HUES64 (cell line): Measurements from ENCODE around the gene TOLLIP.
"Not testable (repeated sequence)": the region's sequence is repeated elsewhere in the genome, so short reads cannot be mapped to it uniquely, and the experiment has no call there.

ENCODE experiments used
- H3K27ac ChIP-seq: 2 replicates; pipeline ENCODE4 v1.7.0; 2013; ENCODE audit warnings: low read depth, low read length, inconsistent platforms
- H3K27me3 ChIP-seq: 2 replicates; pipeline ENCODE4 v1.6.1; 2013; ENCODE audit warnings: mild to moderate bottlenecking, low read length; ENCODE audit not compliant: insufficient read depth
- H3K36me3 ChIP-seq: 2 replicates; pipeline ENCODE4 v1.6.1; 2013; ENCODE audit warnings: mild to moderate bottlenecking, low read length; ENCODE audit not compliant: insufficient read depth
- H3K4me1 ChIP-seq: 2 replicates; pipeline ENCODE4 v1.6.1; 2013; ENCODE audit warnings: mild to moderate bottlenecking, low read length, moderate library complexity; ENCODE audit not compliant: insufficient read depth
- H3K4me3 ChIP-seq: 2 replicates; pipeline ENCODE4 v1.5.1; 2013; ENCODE audit warnings: mild to moderate bottlenecking, low read length, moderate library complexity
- H3K9ac ChIP-seq: 2 replicates; pipeline ENCODE4 v1.6.1; 2013; ENCODE audit warnings: mild to moderate bottlenecking, low read depth, low read length
- H3K9me3 ChIP-seq: 2 replicates; pipeline ENCODE4 v1.6.1; 2013; ENCODE audit warnings: low read depth, low read length; ENCODE audit not compliant: insufficient read depth
- WGBS: fragments of 150-250, 120-280 bp; methylation state at CpG from one replicate; pipeline ENCODE4 v1.1.7; 2013; ENCODE audit warnings: missing lambda C conversion rate; 5-methylcytosine and 5-hydroxymethylcytosine counted together

Gene TOLLIP

GRCh38 chr11:1266976-1267375 lies 42.5 kb downstream of the TOLLIP start:
- WGBS, result 82% methylated on average over 2 of the region's 2 CpGs
- H3K36me3 ChIP-seq, H3K27ac ChIP-seq, H3K4me3 ChIP-seq, H3K9ac ChIP-seq, H3K27me3 ChIP-seq, H3K9me3 ChIP-seq, H3K4me1 ChIP-seq: not testable (repeated sequence)

DNA sequence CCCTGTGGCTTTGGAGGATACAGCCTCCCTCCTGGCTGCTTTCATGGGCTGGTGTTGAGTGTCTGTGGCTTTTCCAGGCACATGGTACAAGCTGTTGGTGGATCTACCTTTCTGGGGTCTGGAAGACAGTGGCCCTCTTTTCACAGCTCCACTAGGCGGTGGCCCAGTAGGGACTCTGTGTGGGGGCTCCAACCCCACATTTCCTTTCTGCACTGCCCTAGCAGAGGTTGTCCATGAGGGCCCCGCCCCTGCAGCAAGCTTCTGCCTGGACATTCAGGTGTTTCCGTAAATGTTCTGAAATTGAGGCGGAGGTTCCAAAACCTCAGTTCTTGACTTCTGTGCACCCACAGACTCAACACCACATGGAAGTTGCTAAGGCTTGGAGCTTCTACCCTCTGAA lies 44.0 kb downstream of the TOLLIP start:
- H3K27ac ChIP-seq, H3K9me3 ChIP-seq, H3K36me3 ChIP-seq, H3K4me1 ChIP-seq, H3K27me3 ChIP-seq, H3K4me3 ChIP-seq, H3K9ac ChIP-seq: not testable (repeated sequence)
- WGBS, result 90% methylated on average over 4 of the region's 4 CpGs

DNA sequence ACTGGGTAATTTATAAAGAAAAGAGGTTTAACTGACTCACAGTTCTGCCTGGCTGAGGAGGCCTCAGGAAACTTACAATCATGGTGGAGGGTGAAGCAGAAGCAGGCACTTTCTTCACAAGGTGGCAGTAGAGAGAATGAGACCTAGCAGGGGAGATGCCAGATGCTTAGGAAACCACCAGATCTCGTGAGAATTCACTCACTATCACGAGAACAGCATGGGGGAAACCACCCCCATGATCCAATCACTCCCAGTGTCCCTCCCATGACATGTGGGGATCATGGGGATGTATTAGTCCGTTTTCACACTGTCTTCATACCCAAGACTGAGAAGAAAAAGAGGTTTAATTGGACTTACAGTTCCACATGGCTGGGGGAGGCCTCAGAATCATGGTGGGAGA lies 45.0 kb downstream of the TOLLIP start:
- not testable (repeated sequence) for H3K9me3 ChIP-seq, H3K4me3 ChIP-seq, H3K27ac ChIP-seq, H3K36me3 ChIP-seq, H3K4me1 ChIP-seq, H3K27me3 ChIP-seq, H3K9ac ChIP-seq
- WGBS, result 53% methylated on average over 3 of the region's 3 CpGs

DNA sequence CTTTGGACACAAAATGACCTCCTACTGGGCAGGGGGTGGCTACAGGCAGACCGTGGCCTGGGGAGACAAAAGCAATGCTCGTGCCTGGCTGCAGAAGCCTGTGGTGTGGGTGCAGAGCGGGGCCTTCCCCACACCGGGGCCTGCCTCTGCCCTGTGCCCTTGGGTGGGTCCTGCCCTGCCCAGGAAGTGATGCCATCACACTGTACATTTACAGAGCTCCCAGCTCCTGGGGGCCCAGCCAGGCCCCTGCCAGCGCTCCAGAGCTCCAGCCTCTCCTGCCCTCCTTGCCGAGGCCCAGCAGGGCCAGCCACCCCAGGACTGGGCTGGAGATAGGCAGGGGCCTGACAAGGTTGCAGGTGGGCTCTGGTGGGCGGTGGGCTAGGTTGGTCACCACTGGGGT lies 46.4 kb downstream of the TOLLIP start:
- Histone ChIP-seq H3K9ac (no peak overlapping the region), H3K4me3 (peak overlapping the region; percentile 55), H3K4me1 (0 out of 2 replicates have a peak, but pooled peaks cover 3% of the 10 kb centered on the region), H3K27me3 (no peaks in the 10 kb centered on the region), H3K9me3 (peaks cover 6% of the 10 kb centered on the region; the same call in 1 of the 2 replicates), H3K27ac (no peak overlapping the region), H3K36me3 (no peaks in the 10 kb centered on the region)
- 59% methylated on average over 7 of the region's 7 CpGs for WGBS

- H3K36me3 ChIP-seq, result no peaks in the 10 kb centered on the region
- H3K27ac ChIP-seq, result peak overlapping the region; percentile 58; the same call in 1 of the 2 replicates
- H3K27me3 ChIP-seq, result no peaks in the 10 kb centered on the region
- 26% methylated on average over 31 of the region's 31 CpGs for WGBS
- peak overlapping the region; percentile 55 for H3K4me3 ChIP-seq
- peaks cover 5% of the 10 kb centered on the region; the same call in 1 of the 2 replicates for H3K9me3 ChIP-seq
- peak overlapping the region; percentile 64 for H3K9ac ChIP-seq
- 0 out of 2 replicates have a peak, but pooled peaks cover 3% of the 10 kb centered on the region for H3K4me1 ChIP-seq
These were observed 47.0 kb downstream of the TOLLIP start for GRCh38 chr11:1262172-1263006.

DNA sequence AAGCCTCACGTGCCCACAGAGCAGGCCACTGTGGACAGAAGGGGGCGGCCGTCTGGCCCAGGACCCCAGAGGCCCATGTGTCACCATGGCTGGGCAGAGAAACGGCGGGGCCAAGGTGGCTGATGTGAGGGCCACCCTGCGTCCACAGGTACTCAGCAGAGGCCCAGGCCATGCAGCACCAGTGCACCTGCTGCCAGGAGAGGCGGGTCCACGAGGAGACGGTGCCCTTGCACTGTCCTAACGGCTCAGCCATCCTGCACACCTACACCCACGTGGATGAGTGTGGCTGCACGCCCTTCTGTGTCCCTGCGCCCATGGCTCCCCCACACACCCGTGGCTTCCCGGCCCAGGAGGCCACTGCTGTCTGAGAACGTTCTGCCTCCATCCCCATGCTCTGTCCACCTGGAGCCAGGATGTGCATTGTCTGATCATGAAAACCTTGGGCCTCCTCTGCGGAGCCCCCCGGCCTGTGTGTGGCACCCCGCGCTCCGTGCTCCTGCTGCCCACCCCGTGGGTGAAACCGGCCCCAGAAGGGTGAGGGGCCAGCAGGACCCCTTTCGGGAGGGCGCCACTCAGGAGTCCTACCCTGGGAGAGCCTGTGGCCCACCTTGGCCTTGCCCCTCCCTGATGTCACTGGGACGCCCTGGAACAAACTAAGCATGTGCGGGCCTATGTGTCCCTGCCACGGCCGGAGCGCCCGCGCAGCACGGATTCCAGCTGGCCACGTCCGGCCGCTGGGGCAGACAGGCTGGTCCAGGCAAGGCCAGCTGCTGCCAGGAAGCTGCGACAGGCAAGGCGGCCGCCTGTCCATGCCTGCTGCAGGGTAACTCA lies 48.0 kb downstream of the TOLLIP start:
- Histone ChIP-seq H3K9ac (no peak overlapping the region), H3K9me3 (0 out of 2 replicates have a peak, but pooled peaks cover 3% of the 10 kb centered on the region), H3K36me3 (no peaks in the 10 kb centered on the region), H3K4me3 (no peak overlapping the region), H3K4me1 (0 out of 2 replicates have a peak, but pooled peaks cover 3% of the 10 kb centered on the region), H3K27ac (no peak overlapping the region), H3K27me3 (no peaks in the 10 kb centered on the region)
- WGBS, result 94% methylated on average over 39 of the region's 39 CpGs

GRCh38 chr11:1260620-1261019 lies 48.8 kb downstream of the TOLLIP start:
- H3K9ac ChIP-seq, result no peak overlapping the region
- H3K9me3 ChIP-seq, result 0 out of 2 replicates have a peak, but pooled peaks cover 3% of the 10 kb centered on the region
- H3K27ac ChIP-seq, result no peak overlapping the region
- no peaks in the 10 kb centered on the region for H3K36me3 ChIP-seq
- H3K27me3 ChIP-seq, result no peaks in the 10 kb centered on the region
- WGBS, result 96% methylated on average over 17 of the region's 17 CpGs
- no peak overlapping the region for H3K4me3 ChIP-seq
- 0 out of 2 replicates have a peak, but pooled peaks cover 3% of the 10 kb centered on the region for H3K4me1 ChIP-seq

- WGBS, result 80% methylated on average over 10 of the region's 10 CpGs
These were observed 49.4 kb downstream of the TOLLIP start for GRCh38 chr11:1260023-1260501.

GRCh38 chr11:1259561-1259960 lies 49.9 kb downstream of the TOLLIP start:
- no peak overlapping the region for H3K4me3 ChIP-seq
- H3K9me3 ChIP-seq, result no peaks in the 10 kb centered on the region

More at GRCh38 chr11:1260023-1260501, 49.4 kb downstream of the TOLLIP start:
- H3K27ac ChIP-seq, result no peak overlapping the region
- H3K9ac ChIP-seq, result no peak overlapping the region
- 0 out of 2 replicates have a peak, but pooled peaks cover 3% of the 10 kb centered on the region for H3K4me1 ChIP-seq
- 0 out of 2 replicates have a peak, but pooled peaks cover 3% of the 10 kb centered on the region for H3K9me3 ChIP-seq
- H3K4me3 ChIP-seq, result no peak overlapping the region
- no peaks in the 10 kb centered on the region for H3K36me3 ChIP-seq
- H3K27me3 ChIP-seq, result no peaks in the 10 kb centered on the region

DNA sequence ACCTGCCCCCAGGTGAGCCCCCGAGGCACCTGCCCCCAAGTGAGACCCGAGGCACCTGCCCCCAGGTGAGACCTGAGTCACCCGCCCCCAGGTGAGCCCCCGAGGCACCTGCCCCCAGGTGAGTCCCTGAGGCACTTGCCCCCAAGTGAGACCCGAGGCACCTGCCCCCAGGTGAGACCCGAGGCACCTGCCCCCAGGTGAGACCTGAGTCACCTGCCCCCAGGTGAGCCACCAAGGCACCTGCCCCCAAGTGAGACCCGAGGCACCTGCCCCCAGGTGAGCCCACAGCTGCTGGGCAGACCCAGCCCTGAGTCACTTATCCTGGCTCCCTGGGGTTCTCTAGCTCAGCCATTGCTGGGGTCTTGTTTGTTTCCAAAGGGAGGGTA lies 50.4 kb downstream of the TOLLIP start:
- Histone ChIP-seq H3K27ac (no peak overlapping the region), H3K36me3 (no peaks in the 10 kb centered on the region), H3K4me3 (no peak overlapping the region), H3K9me3 (no peaks in the 10 kb centered on the region), H3K9ac (no peak overlapping the region), H3K27me3 (no peaks in the 10 kb centered on the region), H3K4me1 (0 out of 2 replicates have a peak, but pooled peaks cover 3% of the 10 kb centered on the region)
- WGBS, result 92% methylated on average over 7 of the region's 7 CpGs

More at GRCh38 chr11:1259561-1259960, 49.9 kb downstream of the TOLLIP start:
- Histone ChIP-seq H3K9ac (no peak overlapping the region), H3K27me3 (no peaks in the 10 kb centered on the region), H3K27ac (no peak overlapping the region), H3K4me1 (0 out of 2 replicates have a peak, but pooled peaks cover 3% of the 10 kb centered on the region), H3K36me3 (no peaks in the 10 kb centered on the region)
- 89% methylated on average over 9 of the region's 9 CpGs for WGBS
